Epithelial cell of proximal tubule (primary cell): ENCODE data around the gene FRMPD2. TPM values are rescaled to one million over a fixed set of nuclear protein-coding genes. Genes with fewer than 3 reads are reported as not detected.

Experiments used
- DNase-seq: peaks from one replicate; pipeline ENCODE4 v3.0.0-alpha.2; 2011; ENCODE audit warnings: low read depth
- H3K4me3 ChIP-seq: 2 replicates; pipeline ENCODE4 v1.5.1; 2011; ENCODE audit warnings: low read depth, mild to moderate bottlenecking, low read length
- total RNA-seq: library from RNA; depleted of rRNA; stranded (reverse); fragments of >200 nt; gene quantifications from 2 replicates; pipeline ENCODE4 v1.2.3, GENCODE V29; 2015
- TF ChIP-seq, protein P1 (sequence below): conservative IDR thresholded peaks from 2 replicates; pipeline ENCODE4 v1.5.1; 2012; ENCODE audit warnings: low read depth, mild to moderate bottlenecking, low read length

The FRMPD2 gene
- total RNA-seq, 1 donor from 2014 or later = under 0.01 TPM

DNA sequence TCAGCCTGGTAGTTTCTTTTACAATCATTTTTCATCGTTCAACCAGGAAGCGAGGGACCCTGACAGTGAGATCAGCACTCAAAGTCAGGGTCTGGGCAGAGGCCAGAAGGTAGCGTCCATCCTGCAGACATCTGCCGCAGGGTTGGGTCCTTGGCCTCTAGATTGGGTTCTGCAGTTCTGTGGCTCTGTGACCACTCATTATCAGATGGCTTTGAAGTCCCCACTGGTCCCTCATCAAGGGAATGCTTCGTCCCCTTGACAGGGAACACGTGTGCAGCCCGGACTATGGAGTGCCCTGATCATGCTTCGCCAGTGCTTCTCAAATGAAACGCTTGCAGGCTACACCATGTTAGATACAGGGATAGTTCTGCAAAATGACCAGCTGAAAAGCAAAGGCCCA, 64.1 kb downstream of the FRMPD2 start:
- no peak overlapping the region for H3K4me3 ChIP-seq
- TF ChIP-seq, protein P1, sequence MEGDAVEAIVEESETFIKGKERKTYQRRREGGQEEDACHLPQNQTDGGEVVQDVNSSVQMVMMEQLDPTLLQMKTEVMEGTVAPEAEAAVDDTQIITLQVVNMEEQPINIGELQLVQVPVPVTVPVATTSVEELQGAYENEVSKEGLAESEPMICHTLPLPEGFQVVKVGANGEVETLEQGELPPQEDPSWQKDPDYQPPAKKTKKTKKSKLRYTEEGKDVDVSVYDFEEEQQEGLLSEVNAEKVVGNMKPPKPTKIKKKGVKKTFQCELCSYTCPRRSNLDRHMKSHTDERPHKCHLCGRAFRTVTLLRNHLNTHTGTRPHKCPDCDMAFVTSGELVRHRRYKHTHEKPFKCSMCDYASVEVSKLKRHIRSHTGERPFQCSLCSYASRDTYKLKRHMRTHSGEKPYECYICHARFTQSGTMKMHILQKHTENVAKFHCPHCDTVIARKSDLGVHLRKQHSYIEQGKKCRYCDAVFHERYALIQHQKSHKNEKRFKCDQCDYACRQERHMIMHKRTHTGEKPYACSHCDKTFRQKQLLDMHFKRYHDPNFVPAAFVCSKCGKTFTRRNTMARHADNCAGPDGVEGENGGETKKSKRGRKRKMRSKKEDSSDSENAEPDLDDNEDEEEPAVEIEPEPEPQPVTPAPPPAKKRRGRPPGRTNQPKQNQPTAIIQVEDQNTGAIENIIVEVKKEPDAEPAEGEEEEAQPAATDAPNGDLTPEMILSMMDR = no peak
- no peak for DNase-seq

DNA sequence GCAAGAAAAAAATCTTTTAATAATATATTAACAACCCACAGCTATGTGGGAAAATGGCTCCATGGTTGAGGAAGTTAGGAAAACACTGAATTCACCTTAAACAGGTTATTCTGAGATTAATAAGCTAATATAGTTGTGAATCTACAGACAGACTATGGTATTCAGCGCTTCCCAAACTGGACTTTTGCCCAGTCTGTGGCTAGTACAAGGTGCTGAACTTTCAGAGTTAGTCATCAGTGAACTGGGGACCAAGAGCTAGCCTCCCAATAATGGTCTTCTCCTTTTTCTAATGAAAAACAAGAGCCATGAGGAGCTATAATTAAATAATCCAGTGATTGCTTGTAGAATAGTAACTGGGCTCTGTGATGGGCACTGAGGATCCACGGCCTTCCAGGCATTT, 65.3 kb downstream of the FRMPD2 start:
- no peak for DNase-seq
- TF ChIP-seq, protein P1 = no peak

DNA sequence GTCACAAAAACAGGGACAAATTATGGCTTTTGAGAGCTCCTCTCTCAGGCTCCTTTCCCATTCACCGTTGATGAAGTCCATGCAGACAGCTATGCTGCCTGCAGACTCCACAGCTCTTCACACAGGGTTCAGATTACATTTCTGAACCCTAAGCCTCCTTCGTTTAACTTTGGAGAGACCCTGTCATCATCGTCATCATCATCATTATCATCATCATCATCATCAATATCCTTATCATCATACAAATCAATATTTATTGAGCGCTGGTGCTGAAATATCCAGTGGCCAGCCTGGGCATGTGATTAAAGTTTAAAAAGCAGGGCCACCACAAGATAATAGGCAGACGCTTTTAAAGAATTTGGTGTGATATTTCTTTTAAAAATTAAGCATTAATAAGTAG, 66.6 kb downstream of the FRMPD2 start:
- TF ChIP-seq, protein P1 = no peak
- DNase-seq = no peak
- no peak overlapping the region for H3K4me3 ChIP-seq

More for the DNA sequence above, 65.3 kb downstream of the FRMPD2 start:
- H3K4me3 ChIP-seq = no peak overlapping the region

DNA sequence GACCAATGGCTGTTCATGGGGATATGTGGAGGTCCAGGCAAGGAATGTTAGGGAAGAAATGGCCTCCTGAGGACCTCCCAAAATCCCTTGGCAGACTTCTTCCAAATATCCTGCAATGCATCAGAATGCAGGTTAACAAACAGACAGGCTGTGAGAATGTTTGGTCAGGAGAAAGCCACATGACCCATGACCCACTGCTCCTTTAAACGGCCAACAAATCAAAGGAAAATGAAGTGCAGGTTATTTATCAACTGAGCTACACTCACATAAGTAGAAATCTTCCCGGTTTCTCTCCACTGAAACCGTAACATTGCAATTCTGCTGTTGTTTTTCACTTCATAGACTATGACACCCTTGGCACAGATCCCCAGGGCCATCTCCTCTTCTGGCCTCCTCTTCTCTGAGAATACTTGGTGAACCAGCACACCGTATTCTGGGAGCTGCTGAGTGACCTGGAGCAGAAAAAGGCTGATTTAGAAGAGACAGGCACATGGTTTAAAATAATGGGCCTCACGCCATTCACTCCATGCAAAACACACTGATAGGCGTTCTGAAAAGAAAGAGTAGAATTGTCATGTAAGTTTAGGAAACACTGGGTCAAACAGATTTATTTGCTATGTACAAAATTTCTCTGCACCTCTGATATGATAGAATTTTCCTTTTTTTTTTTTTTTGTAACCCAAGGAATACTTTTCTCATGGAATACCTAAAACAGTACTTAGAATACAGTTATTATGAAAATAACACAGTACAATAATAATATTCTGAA, 67.8 kb downstream of the FRMPD2 start:
- no peak overlapping the region for H3K4me3 ChIP-seq
- peak; percentile 87 for DNase-seq
- TF ChIP-seq, protein P1 = no peak

DNA sequence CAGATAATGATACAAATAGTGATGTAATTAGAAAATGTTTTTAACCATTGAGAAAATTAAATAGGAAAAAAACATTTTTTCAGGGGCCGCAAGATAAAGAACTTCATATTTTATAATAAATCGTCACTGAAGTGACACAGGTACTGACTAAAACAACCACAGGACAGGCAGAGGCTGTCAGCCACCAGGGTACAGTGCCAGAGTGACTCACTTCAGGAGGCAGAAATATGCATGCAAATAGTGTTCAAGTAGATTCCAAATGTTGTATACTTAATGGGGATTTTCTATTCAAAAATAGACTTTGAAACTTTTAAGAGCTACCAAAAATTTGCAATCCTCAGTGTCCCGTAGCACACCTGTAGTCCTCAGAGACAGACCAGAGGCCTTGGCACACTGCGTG, 68.6 kb downstream of the FRMPD2 start:
- TF ChIP-seq, protein P1 = peak; percentile 4
- DNase-seq = no peak
- H3K4me3 ChIP-seq = no peak overlapping the region

DNA sequence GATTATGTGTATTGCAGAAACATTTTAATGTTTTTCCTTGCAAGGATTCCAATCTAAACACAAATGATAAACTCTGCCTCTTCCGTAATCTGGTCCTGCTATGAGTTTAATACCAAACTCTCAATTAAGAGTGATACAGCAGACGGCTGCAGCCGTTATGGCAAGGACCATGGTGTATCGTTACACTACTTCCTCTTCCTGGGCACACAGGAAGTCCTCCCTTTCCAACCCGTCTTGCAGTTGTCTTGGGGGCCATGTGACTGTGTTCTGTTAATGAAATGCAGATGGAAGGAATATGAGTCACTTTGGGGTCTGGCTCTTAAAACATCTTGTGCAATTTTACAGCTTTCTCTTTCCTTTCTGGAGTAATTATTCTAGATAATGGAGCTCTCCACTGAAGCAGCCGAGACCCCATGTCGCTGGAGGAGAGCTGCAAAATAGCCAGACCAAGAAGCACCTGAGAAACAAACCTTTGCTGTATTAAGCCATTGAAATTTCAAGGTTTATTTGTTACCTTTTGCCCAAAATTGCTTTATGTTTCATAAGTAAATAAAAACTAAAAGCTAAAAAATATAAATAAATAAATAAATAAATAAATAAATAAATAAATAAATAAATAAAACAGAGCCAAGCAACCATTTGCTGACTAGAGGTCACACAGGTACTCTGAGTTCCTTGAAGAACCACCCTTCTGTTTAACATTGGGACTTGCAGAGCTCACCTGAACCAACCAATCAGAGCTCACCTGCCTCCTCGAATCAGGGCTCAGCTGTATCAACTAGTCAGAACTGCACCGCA, 74.7 kb downstream of the FRMPD2 start:
- TF ChIP-seq, protein P1 = no peak
- DNase-seq = no peak

More for the DNA sequence above, 74.7 kb downstream of the FRMPD2 start:
- H3K4me3 ChIP-seq = no peak overlapping the region
